ENCODE results near the gene C1orf94. TPM values are rescaled to one million over a fixed set of nuclear protein-coding genes. Genes with fewer than 3 reads are reported as not detected.

The C1orf94 gene
- total and polyA plus RNA-seq, 2 of the 8 experiments (the other 6 are each of a cell fraction or from before 2014, with no cell fraction given): 5.8 to 12.5 TPM

DNA sequence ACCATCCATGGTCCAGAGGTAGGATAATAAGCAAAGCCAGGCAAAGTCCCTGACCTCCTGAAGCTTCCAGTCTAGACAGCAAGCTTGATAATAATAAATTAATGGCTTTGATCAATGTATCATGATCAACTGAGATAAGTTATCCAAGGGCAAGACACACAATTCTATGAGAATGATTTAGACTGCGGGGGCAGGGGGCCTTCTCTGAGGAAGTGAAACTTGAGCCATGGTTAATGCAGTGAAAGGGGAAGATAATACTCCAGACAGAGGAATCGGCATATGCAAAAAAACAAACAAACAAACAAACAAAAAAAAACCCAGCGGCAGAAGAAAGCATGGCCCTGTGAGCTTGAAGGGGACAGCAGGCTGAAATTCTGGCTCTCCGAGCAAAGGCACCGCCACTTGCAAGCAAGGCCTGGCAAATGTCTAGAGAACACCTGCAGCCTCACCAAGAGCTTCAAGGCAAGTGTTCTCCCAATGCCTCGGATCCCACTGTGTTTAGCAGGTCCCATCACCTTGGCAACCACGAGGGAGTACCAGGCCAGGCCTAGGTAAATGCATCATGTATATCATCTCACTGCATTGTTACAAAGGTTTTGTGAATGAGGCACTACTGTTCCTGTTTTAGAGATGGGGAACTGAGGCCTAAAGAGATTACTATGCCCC lies 36.6 kb upstream of the C1orf94 start:
- H3K23me2 ChIP-seq (ENCODE audit: low read depth, low read length): no peaks in the 10 kb centered on the region; the same call in 1 of the 2 replicates
- no peak overlapping the region for H3K27ac ChIP-seq (ENCODE audit: low read depth, low read length)
- no peak for FAIRE-seq
- H3K4me3 ChIP-seq (ENCODE audit: extremely low read depth in 1 of 4, insufficient read depth in 2 of 4, low read depth in 3 of 4, low read length in 4 of 4): no peak overlapping the region
- H2BK120ac ChIP-seq (replicated peaks; ENCODE audit: low read depth, low read length): no peak overlapping the region
- H2AFZ ChIP-seq (ENCODE audit: low read length): no peak overlapping the region
- TF ChIP-seq, protein P1, sequence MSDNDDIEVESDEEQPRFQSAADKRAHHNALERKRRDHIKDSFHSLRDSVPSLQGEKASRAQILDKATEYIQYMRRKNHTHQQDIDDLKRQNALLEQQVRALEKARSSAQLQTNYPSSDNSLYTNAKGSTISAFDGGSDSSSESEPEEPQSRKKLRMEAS (IDR thresholded peaks at IDR 0.05): no peak
- no peak for TF ChIP-seq POLR2AphosphoS5 (IDR thresholded peaks at IDR 0.05; ENCODE audit: low read depth, low read length)
- TF ChIP-seq, protein P2, sequence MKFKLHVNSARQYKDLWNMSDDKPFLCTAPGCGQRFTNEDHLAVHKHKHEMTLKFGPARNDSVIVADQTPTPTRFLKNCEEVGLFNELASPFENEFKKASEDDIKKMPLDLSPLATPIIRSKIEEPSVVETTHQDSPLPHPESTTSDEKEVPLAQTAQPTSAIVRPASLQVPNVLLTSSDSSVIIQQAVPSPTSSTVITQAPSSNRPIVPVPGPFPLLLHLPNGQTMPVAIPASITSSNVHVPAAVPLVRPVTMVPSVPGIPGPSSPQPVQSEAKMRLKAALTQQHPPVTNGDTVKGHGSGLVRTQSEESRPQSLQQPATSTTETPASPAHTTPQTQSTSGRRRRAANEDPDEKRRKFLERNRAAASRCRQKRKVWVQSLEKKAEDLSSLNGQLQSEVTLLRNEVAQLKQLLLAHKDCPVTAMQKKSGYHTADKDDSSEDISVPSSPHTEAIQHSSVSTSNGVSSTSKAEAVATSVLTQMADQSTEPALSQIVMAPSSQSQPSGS (IDR thresholded peaks at IDR 0.05; ENCODE audit: low read length): no peak
- TF ChIP-seq NRF1 (IDR thresholded peaks at IDR 0.05; ENCODE audit: low read depth, low read length): no peak
- no peak for TF ChIP-seq POU5F1 (IDR thresholded peaks at IDR 0.05; ENCODE audit: low read depth, low read length)
- TF ChIP-seq KDM1A (IDR thresholded peaks at IDR 0.05; ENCODE audit: borderline replicate concordance, low read length): no peak
- DNase-seq (ENCODE audit: low read depth in 1 of 2, low spot score in 2 of 2): no peak
- H3K14ac ChIP-seq (ENCODE audit: insufficient read length): no peak overlapping the region
- H3K36me3 ChIP-seq (ENCODE audit: control insufficient read depth in 2 of 4, insufficient read depth in 4 of 4, low read length in 3 of 4): peaks cover 0 to 10% (median 2%) of the 10 kb centered on the region in 4 experiments; a peak in 3 of 8 replicates
- no peak overlapping the region for H3K23ac ChIP-seq (ENCODE audit: insufficient read length)
- no peak overlapping the region for H2AK5ac ChIP-seq (ENCODE audit: low read depth, low read length)
- H4K5ac ChIP-seq (ENCODE audit: insufficient read length, low read depth, low read length): no peak overlapping the region
- peaks cover 0 to 9% (median 3%) of the 10 kb centered on the region in 4 experiments; a peak in 3 of 7 replicates for H3K4me1 ChIP-seq (replicated peaks in 1 of 4; ENCODE audit: control insufficient read depth in 3 of 4, insufficient read depth in 4 of 4, low read length in 3 of 4)
- H3K9me3 ChIP-seq (ENCODE audit: insufficient read depth in 2 of 2, low read depth in 1 of 2, low read length in 1 of 2): no peaks in the 10 kb centered on the region
- H3K27me3 ChIP-seq (replicated peaks in 1 of 4; ENCODE audit: control insufficient read depth in 3 of 4, extremely low read depth in 1 of 4, insufficient read depth in 3 of 4, low read length in 3 of 4): no peaks in the 10 kb centered on the region
- no peak overlapping the region for H3K4me2 ChIP-seq (ENCODE audit: insufficient read depth in 1 of 2, low read depth in 2 of 2, low read length in 2 of 2)
- H2BK20ac ChIP-seq (ENCODE audit: low read length): no peak overlapping the region
- no peak overlapping the region for H4K91ac ChIP-seq (replicated peaks; ENCODE audit: insufficient read length, low read length)
- ChIA-PET CTCF (ENCODE audit: partially characterized antibody) (interaction anchor here (1.2 kb wide), 2 partner anchors 23 to 506 kb away, joined by 3 read pairs; no protein-coding TSS in a partner anchor), POLR2A (ENCODE audit: partially characterized antibody) (no interaction called here)
- H3K9ac ChIP-seq (replicated peaks in 1 of 4; ENCODE audit: extremely low read depth in 1 of 4, low read depth in 3 of 4, low read length in 3 of 4): no peak overlapping the region
- no peak overlapping the region for H3K18ac ChIP-seq (ENCODE audit: extremely low read depth, low read length)
- 71% methylated on average over 6 of the region's 7 CpGs; no CpG with 5 or more reads in 1 of the 2 experiments for WGBS, 2 experiments (ENCODE audit: extremely low coverage in 1 of 2, insufficient coverage in 1 of 2, insufficient read length in 1 of 2, insufficient replicate concordance in 2 of 2, low coverage in 1 of 2, low lambda C conversion rate in 2 of 2, missing lambda C conversion rate in 1 of 2)
- H2BK15ac ChIP-seq (ENCODE audit: low read length): no peak overlapping the region
- H4K20me1 ChIP-seq (replicated peaks in 1 of 2; ENCODE audit: control insufficient read depth in 1 of 2, insufficient read depth in 2 of 2, low read length in 2 of 2): peaks cover 9 to 12% of the 10 kb centered on the region in 2 experiments
- H3K79me1 ChIP-seq (ENCODE audit: low read depth, low read length): peaks cover 9% of the 10 kb centered on the region; the same call in 1 of the 2 replicates
- H4K8ac ChIP-seq (ENCODE audit: extremely low read depth, insufficient read depth, low read length): no peak overlapping the region
- H3K4ac ChIP-seq (replicated peaks; ENCODE audit: insufficient read length, low read depth, low read length): no peak overlapping the region
- no peak overlapping the region for H2BK12ac ChIP-seq (ENCODE audit: low read depth, low read length)
- H3K56ac ChIP-seq (replicated peaks; ENCODE audit: insufficient read length, low read depth, low read length): no peak overlapping the region
- peaks cover 0 to 27% of the 10 kb centered on the region in 2 experiments; a peak in 2 of 4 replicates for H3K79me2 ChIP-seq (ENCODE audit: control insufficient read depth in 1 of 2, insufficient read depth in 2 of 2, low read length in 2 of 2)
- H2BK5ac ChIP-seq (ENCODE audit: low read depth, low read length): no peak overlapping the region

All from H1 (cell line).